Mucosa of descending colon (tissue), 3 donors: Measurements from ENCODE around the gene MYO5B. TPM values are rescaled to one million over a fixed set of nuclear protein-coding genes. Genes with fewer than 3 reads are reported as not detected.

Source experiments
- ATAC-seq: fragments of 200-7000 bp; cut with Tn5 transposase; one replicate; pipeline ENCODE4 v1.9.1; 2020; ENCODE audit warnings: mild to moderate bottlenecking, moderate library complexity
- DNase-seq, 3 donors: peaks; one replicate each; pipeline ENCODE4 v3.0.0-alpha.2; 2020
- H3K36me3 ChIP-seq: fragments of 200-600 bp; one replicate; pipeline ENCODE4 v1.8.0; 2021; ENCODE audit warnings: low read depth, mild to moderate bottlenecking
- H3K4me1 ChIP-seq: fragments of 200-600 bp; one replicate; pipeline ENCODE4 v1.8.0; 2021; ENCODE audit warnings: low read depth, mild to moderate bottlenecking
- H3K4me3 ChIP-seq: fragments of 200-600 bp; one replicate; pipeline ENCODE4 v1.8.0; 2021; ENCODE audit warnings: mild to moderate bottlenecking
- H3K9me3 ChIP-seq: fragments of 200-600 bp; one replicate; pipeline ENCODE4 v1.8.0; 2021; ENCODE audit warnings: mild to moderate bottlenecking
- CTCF ChIP-seq: fragments of 200-600 bp; IDR thresholded peaks from one replicate; pipeline ENCODE4 v1.8.0; 2022; ENCODE audit warnings: antibody characterized with exemption, mild to moderate bottlenecking
- intact Hi-C, 2 donors: fragments of 100-400 bp; cut with DNase I in 1 of 2; cut with micrococcal nuclease in 1 of 2; formaldehyde crosslinking; loops; one replicate each; pipeline versions ENCODE4 v1.11.0 to v1.11.1; 2022; cut with DNase I, micrococcal nuclease
- total RNA-seq, 3 donors: library from RNA; stranded (reverse); fragmentation: NEBNext Ultra II Directional in 2 of 3; extraction: Animal tissue kit (Norgen Biotek cat#: 25700) in 2 of 3; gene quantifications; one replicate each; pipeline versions ENCODE4 v1.2.1 to v1.2.4, GENCODE V29; 2021 to 2023
- donor health status: DM: no; HTN: no; CAD: no; lungs with moderate emphysema.
- donor health status: DM: no; HTN: no; CAD: no.
- donor health status: DM: no; HTN: yes; CAD: no.

Gene MYO5B
- total RNA-seq, 3 donors from 2014 or later: 52.7 to 179 (median 120) TPM

DNA sequence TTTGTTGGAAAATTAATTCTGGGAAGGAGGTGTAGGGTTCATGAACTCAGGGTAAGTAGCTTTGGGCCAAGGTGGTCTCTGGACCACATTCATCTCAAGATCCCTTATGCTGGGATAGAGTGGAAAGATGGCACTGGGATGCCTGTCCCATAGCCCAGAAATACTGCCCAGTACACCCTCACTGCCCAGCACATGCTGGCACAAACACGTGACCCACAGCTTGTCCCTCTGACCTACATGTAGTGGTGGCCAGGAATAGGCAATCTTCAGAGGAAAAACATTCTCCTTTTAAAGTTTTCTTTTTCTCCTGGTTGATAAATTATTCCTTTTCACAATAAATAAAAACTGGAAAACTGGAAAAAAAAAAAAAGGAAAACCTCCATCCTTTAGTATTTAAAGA lies 246.0 kb downstream of the MYO5B start:
- DNase-seq (no peak), ATAC-seq (no peak)
- H3K36me3 ChIP-seq: peaks cover 4% of the 10 kb centered on the region
- no peak overlapping the region for H3K4me3 ChIP-seq
- no peaks in the 10 kb centered on the region for H3K9me3 ChIP-seq
- intact Hi-C loops: no loop called here
- H3K4me1 ChIP-seq: no peaks in the 10 kb centered on the region
- TF ChIP-seq CTCF: no peak

- no peak for TF ChIP-seq CTCF
- H3K4me1 ChIP-seq: no peaks in the 10 kb centered on the region
- H3K36me3 ChIP-seq: peaks cover 4% of the 10 kb centered on the region
- DNase-seq: no peak
- ATAC-seq: peak; percentile 74
- intact Hi-C loops: no loop called here
- H3K9me3 ChIP-seq: no peaks in the 10 kb centered on the region
- H3K4me3 ChIP-seq: no peak overlapping the region
Measured at GRCh38 chr18:49944663-49945062, 250.3 kb downstream of the MYO5B start.

DNA sequence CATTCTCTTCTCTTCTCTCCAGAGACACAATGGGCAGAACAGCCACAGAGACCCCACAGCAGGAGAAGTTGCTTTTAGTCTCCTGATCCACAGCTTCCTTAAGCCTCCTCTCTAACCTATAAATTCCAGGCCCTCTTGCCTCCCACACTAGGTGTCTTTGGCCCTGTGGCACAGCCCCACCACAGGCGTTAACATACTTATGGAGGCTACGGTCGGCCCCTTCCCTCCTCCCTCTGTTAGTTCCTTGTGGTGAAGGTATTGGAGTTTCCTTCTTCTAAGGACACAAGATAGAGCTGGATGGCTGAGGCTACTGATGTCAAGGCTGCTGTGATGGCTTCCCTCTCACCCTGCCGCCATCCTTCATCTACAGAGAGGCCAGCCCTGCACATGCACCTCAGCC lies 258.1 kb downstream of the MYO5B start:
- H3K4me1 ChIP-seq: no peaks in the 10 kb centered on the region
- no peak for TF ChIP-seq CTCF
- intact Hi-C loops: no loop called here
- no peak for ATAC-seq
- no peaks in the 10 kb centered on the region for H3K9me3 ChIP-seq
- H3K36me3 ChIP-seq: no peaks in the 10 kb centered on the region
- no peak overlapping the region for H3K4me3 ChIP-seq
- no peak for DNase-seq

- DNase-seq: no peak
- intact Hi-C loops: no loop called here
- no peak for ATAC-seq
- Histone ChIP-seq H3K36me3 (no peaks in the 10 kb centered on the region), H3K4me1 (no peaks in the 10 kb centered on the region), H3K9me3 (no peaks in the 10 kb centered on the region), H3K4me3 (no peak overlapping the region)
- TF ChIP-seq CTCF: no peak
Measured at GRCh38 chr18:49935215-49935614, 259.7 kb downstream of the MYO5B start.

DNA sequence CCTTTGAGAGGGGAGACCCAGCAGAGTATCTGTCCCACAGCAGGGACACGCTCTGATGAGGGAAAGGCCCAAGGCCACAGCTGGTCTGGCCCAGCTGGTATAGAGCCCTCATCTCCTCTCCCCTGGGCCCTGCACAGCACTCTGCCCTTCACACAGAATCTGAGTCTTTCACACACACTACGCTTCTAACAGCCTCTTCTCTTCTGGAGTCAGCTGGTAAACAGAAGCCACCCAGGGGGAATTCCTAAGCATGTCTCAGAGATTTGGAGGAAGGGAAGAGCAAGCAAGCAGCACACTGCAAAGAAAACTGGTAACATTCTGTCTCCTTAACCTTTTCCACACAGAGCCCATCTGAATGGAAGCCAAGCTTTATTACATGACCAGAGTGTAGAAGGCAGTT lies 260.5 kb downstream of the MYO5B start:
- Histone ChIP-seq H3K4me1 (no peaks in the 10 kb centered on the region), H3K9me3 (no peaks in the 10 kb centered on the region), H3K4me3 (no peak overlapping the region), H3K36me3 (no peaks in the 10 kb centered on the region)
- intact Hi-C loops: no loop called here
- ATAC-seq (no peak), DNase-seq (no peak)
- TF ChIP-seq CTCF: no peak

DNA sequence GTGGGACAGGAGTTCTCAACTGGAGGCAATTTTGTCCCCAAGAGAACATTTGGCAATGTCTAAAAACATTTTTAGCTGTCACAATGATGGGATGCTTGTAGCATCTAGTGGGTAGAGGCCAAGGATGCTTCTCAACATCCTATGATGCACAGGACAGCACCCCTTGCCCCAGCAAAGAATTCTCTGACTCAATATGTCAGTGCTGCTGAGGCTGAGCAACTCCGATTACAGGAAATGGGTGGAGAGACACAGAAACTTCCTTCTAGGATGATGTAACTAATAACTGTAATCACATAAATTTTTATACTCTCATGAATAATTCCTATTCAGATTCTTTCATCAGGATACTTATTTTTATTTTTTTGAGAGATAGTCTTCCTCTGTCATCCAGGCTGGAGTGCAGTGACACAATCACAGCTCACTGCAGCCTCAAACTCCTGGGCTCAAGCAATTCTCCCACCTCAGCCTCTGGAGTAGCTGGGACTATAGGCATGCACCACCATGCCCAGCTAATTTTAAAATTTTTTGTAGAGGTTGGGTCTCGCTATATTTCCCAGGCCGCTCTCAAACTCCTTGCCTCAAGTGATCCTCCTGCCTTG lies 261.3 kb downstream of the MYO5B start:
- Histone ChIP-seq H3K4me3 (no peak overlapping the region), H3K4me1 (no peaks in the 10 kb centered on the region), H3K36me3 (peaks cover 6% of the 10 kb centered on the region), H3K9me3 (no peaks in the 10 kb centered on the region)
- intact Hi-C loops: no loop called here
- DNase-seq: no peak
- TF ChIP-seq CTCF: no peak
- no peak for ATAC-seq
